CD4-positive, CD25-positive, alpha-beta regulatory T cell (primary cell): ENCODE data around the gene THOC6. TPM values are rescaled to one million over a fixed set of nuclear protein-coding genes. Genes with fewer than 3 reads are reported as not detected.
A peak's percentile ranks its signal among the peaks of the same experiment; 100 is the strongest.
"Not testable (repeated sequence)": the region's sequence is repeated elsewhere in the genome, so short reads cannot be mapped to it uniquely, and the experiment has no call there.

Experiments
- ATAC-seq, 2 donors: fragments of 150-1000 bp; cut with Tn5 transposase; one replicate each; pipeline ENCODE4 v1.10.0; 2021; ENCODE audit warnings: low read depth in 2 of 2, moderate number of reproducible peaks in 2 of 2, moderate library complexity in 1 of 2
- DNase-seq, 3 donors: peaks; one replicate each; pipeline versions ENCODE4 v3.0.0 to v3.0.0-alpha.2; 2012 to 2022; ENCODE audit warnings: mixed read lengths in 1 of 3
- H3K27ac ChIP-seq: one replicate; pipeline ENCODE4 v1.7.0; 2013; ENCODE audit warnings: mild to moderate bottlenecking, low read length; ENCODE audit not compliant: insufficient read depth, poor library complexity, severe bottlenecking
- H3K27me3 ChIP-seq: one replicate; pipeline ENCODE4 v1.7.0; 2013; ENCODE audit warnings: low read length; ENCODE audit not compliant: control insufficient read depth, insufficient read depth
- H3K36me3 ChIP-seq: one replicate; pipeline ENCODE4 v1.7.0; 2013; ENCODE audit warnings: mild to moderate bottlenecking, low read length, moderate library complexity; ENCODE audit not compliant: control insufficient read depth, insufficient read depth
- H3K4me1 ChIP-seq: 2 replicates; pipeline ENCODE4 v1.7.0; 2013; ENCODE audit warnings: mild to moderate bottlenecking, low read length; ENCODE audit not compliant: insufficient read depth, control insufficient read depth, poor library complexity, severe bottlenecking
- H3K4me3 ChIP-seq: one replicate; pipeline ENCODE4 v1.7.0; 2013; ENCODE audit warnings: low read depth, mild to moderate bottlenecking, low read length, moderate library complexity
- H3K9me3 ChIP-seq, 2 experiments: 1 replicate in 1 of 2; 2 replicates in 1 of 2; pipeline ENCODE4 v1.7.0; 2013; ENCODE audit warnings: low read length in 2 of 2, mild to moderate bottlenecking in 1 of 2, moderate library complexity in 1 of 2; ENCODE audit not compliant: control insufficient read depth in 2 of 2
- H3K27ac Mint-ChIP-seq, 3 donors: one replicate each; pipeline ENCODE4 v1.8.0; 2020 to 2022; ENCODE audit warnings: mild to moderate bottlenecking in 3 of 3, mixed read lengths in 3 of 3, moderate library complexity in 2 of 3
- H3K27me3 Mint-ChIP-seq: one replicate; pipeline ENCODE4 v1.8.0; 2022; ENCODE audit warnings: mild to moderate bottlenecking, mixed read lengths
- H3K36me3 Mint-ChIP-seq: one replicate; pipeline ENCODE4 v1.8.0; 2020; ENCODE audit warnings: mixed read lengths
- H3K4me1 Mint-ChIP-seq, 4 donors: one replicate each; pipeline ENCODE4 v1.8.0; 2020 to 2022; ENCODE audit warnings: mixed read lengths in 4 of 4, mild to moderate bottlenecking in 1 of 4
- H3K4me3 Mint-ChIP-seq, 4 donors: one replicate each; pipeline ENCODE4 v1.8.0; 2020 to 2022; ENCODE audit warnings: mild to moderate bottlenecking in 4 of 4, mixed read lengths in 4 of 4, moderate library complexity in 3 of 4
- H3K9me3 Mint-ChIP-seq, 7 donors: one replicate each; pipeline ENCODE4 v1.8.0; 2020 to 2022; ENCODE audit warnings: mixed read lengths in 7 of 7, mild to moderate bottlenecking in 3 of 7, moderate library complexity in 2 of 7
- polyA plus RNA-seq, 4 donors: library from polyadenylated mRNA; unstranded; fragments of 300-500 nt; fragmentation: Illumina TruSeq; gene quantifications; one replicate each; pipeline ENCODE4 v1.2.3, GENCODE V29; 2021
- total RNA-seq: library from RNA; stranded (reverse); gene quantifications from one replicate; pipeline ENCODE4 v1.2.3, GENCODE V29; 2022

Gene THOC6
- total and polyA plus RNA-seq, 5 donors from 2014 or later: 16.2 to 49.2 (median 39.4) TPM

DNA sequence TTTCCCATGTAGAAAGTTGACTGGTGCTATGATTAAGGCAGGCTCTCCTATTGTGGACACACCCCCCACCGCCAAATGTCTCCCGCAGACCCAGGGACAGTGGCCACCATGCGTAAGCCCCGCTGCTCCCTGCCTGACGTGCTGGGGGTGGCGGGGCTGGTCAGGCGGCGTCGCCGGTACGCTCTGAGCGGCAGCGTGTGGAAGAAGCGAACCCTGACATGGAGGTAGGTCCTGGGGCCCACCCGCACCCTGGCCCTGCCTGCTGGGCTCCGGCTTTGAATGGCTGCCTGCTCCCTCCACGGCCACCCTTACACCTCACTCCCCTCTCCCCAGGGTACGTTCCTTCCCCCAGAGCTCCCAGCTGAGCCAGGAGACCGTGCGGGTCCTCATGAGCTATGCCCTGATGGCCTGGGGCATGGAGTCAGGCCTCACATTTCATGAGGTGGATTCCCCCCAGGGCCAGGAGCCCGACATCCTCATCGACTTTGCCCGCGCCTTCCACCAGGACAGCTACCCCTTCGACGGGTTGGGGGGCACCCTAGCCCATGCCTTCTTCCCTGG is 26.2 kb downstream of the THOC6 start:
- no peak overlapping the region for H3K4me3 ChIP-seq
- H3K36me3 ChIP-seq: no peaks in the 10 kb centered on the region
- H3K9me3 ChIP-seq: no peaks in the 10 kb centered on the region
- H3K27ac ChIP-seq: no peak overlapping the region
- no peak for ATAC-seq
- H3K4me1 ChIP-seq: peaks cover 26% of the 10 kb centered on the region
- DNase-seq: no peak
- no peak overlapping the region for H3K27ac Mint-ChIP-seq
- H3K9me3 Mint-ChIP-seq: peaks cover 0 to 2% (median 0%) of the 10 kb centered on the region in 7 donors
- H3K4me1 Mint-ChIP-seq: peaks cover 0 to 33% (median 17%) of the 10 kb centered on the region in 4 donors
- peaks cover 17% of the 10 kb centered on the region for H3K27me3 Mint-ChIP-seq
- H3K27me3 ChIP-seq: no peaks in the 10 kb centered on the region
- peaks cover 10% of the 10 kb centered on the region for H3K36me3 Mint-ChIP-seq
- H3K4me3 Mint-ChIP-seq: peak overlapping the region in 1 of 4 donors; percentile 25

DNA sequence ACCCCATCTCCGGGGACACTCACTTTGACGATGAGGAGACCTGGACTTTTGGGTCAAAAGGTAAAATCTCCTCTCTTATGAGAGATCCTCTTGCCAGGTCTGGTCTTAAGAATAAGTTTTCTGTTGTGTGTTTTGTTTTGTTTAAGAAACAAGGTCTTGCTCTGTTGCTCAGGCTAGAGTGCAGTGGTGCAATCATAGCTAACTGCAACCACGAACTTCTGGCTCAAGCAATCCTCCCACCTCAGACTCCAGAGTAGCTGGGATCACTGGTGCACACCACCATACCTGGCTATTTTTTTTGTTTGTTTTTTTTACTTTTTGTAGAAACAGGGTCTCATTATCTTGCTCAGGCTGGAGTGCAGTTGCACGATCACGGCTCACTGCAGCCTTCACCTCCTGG is 26.7 kb downstream of the THOC6 start:
- H3K36me3 ChIP-seq: no peaks in the 10 kb centered on the region
- no peak for ATAC-seq
- no peak for DNase-seq
- no peak overlapping the region for H3K27ac Mint-ChIP-seq
- peaks cover 13% of the 10 kb centered on the region for H3K27me3 Mint-ChIP-seq
- no peaks in the 10 kb centered on the region for H3K27me3 ChIP-seq
- H3K36me3 Mint-ChIP-seq: peaks cover 14% of the 10 kb centered on the region
- peaks cover 0 to 34% (median 19%) of the 10 kb centered on the region in 4 donors for H3K4me1 Mint-ChIP-seq
- H3K4me3 ChIP-seq: no peak overlapping the region
- H3K4me1 ChIP-seq: peaks cover 26% of the 10 kb centered on the region
- H3K9me3 ChIP-seq: no peaks in the 10 kb centered on the region
- H3K4me3 Mint-ChIP-seq: peak overlapping the region in 1 of 4 donors; percentile 25
- H3K9me3 Mint-ChIP-seq: peaks cover 0 to 2% (median 0%) of the 10 kb centered on the region in 7 donors
- H3K27ac ChIP-seq: no peak overlapping the region

DNA sequence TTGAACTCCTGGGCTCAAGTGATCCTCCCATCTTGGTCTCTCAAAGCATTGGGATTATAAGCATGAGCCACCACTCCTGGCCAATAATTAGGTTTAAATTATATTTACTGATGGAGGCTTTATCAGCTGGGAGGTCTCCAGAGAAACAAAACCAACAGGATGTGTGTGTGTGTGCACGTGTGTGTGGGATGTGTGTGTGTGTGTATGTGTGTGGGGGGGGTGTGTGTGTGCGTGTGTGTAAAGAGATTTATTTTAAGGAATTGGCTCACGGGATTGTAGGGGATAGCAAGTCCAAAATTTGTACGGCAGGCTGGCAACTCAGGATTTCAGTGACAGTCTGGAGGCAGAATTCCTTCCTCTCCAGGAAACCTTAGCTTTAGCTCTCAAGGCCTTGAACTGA is 27.2 kb downstream of the THOC6 start:
- H3K4me3 ChIP-seq: no peak overlapping the region
- H3K36me3 ChIP-seq: no peaks in the 10 kb centered on the region
- ATAC-seq: no peak
- H3K36me3 Mint-ChIP-seq: peaks cover 14% of the 10 kb centered on the region
- peak overlapping the region in 1 of 3 donors; percentile 66 for H3K27ac Mint-ChIP-seq
- peaks cover 0 to 2% (median 0%) of the 10 kb centered on the region in 7 donors for H3K9me3 Mint-ChIP-seq
- DNase-seq: no peak
- no peaks in the 10 kb centered on the region for H3K9me3 ChIP-seq
- peaks cover 12% of the 10 kb centered on the region for H3K27me3 Mint-ChIP-seq
- H3K4me1 Mint-ChIP-seq: peaks cover 0 to 37% (median 21%) of the 10 kb centered on the region in 4 donors
- no peak overlapping the region for H3K27ac ChIP-seq
- H3K4me3 Mint-ChIP-seq: no peak overlapping the region
- H3K27me3 ChIP-seq: no peaks in the 10 kb centered on the region
- H3K4me1 ChIP-seq: peaks cover 24% of the 10 kb centered on the region

DNA sequence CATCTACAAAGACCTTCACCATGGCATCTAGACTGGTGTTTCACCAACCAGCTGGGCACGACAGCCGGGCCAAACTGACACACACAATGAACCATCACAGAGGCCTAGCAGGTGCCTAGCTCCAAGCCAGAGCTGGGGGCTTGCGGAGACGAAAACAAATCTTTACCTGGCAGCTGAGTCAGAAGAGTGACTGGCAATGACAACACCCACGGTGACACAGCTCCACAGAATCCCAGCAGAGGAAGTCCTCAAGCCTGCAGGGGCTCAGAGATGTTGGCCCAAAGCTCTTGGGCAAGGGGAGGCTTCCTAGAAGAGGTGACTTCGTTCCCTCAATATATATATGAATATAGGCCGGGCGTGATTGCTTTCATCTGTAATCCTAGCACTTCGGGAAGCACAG is 27.7 kb downstream of the THOC6 start:
- H3K36me3 ChIP-seq: no peaks in the 10 kb centered on the region
- Mint-ChIP-seq H3K4me1 (peaks cover 0 to 37% (median 21%) of the 10 kb centered on the region in 4 donors), H3K27me3 (peaks cover 12% of the 10 kb centered on the region), H3K9me3 (peaks cover 0 to 2% (median 0%) of the 10 kb centered on the region in 7 donors), H3K27ac (peak overlapping the region in 1 of 3 donors; percentile 89), H3K36me3 (peaks cover 14% of the 10 kb centered on the region), H3K4me3 (no peak overlapping the region)
- ATAC-seq (no peak), DNase-seq (no peak)
- no peaks in the 10 kb centered on the region for H3K9me3 ChIP-seq
- no peak overlapping the region for H3K27ac ChIP-seq
- no peaks in the 10 kb centered on the region for H3K27me3 ChIP-seq
- no peak overlapping the region for H3K4me3 ChIP-seq
- H3K4me1 ChIP-seq: peaks cover 22% of the 10 kb centered on the region

DNA sequence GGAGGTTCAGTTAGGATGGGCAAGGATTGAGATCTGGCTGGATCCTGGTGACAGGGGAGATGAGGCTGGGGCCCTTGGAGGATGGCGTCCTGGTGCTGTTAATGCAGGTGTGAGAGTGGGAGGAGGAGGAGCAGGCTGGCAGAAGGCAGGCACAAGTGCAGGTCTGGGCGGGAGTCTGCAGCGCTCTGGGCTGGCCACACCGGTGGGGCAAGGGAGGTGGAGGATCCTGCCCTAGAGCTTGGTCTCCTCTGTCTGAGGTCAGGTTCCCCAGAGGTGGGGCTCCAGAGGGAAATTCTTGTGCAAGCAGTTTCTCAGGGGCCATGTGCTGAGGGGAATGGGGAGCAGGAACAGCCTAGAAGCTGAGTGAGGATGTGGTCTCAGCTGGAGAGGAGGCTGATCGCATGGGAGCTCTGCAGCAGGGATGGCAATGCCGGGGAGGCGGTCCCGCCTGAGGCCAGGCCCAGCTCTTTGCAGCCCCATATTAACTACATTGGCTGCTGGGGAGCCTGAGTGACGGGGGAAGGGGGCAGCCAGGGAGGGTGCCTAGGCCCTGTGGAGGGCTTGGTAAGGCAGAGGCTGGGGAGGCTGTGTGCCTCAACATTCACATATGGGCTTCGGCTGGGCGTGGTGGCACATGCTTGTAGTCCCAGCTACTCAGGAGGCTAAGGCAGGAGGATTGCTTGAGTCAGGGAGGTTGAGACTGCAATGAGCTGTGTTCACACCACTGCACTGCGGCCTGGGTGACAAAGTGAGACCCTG is 28.9 kb downstream of the THOC6 start:
- H3K27ac Mint-ChIP-seq, H3K27me3 Mint-ChIP-seq: not testable (repeated sequence)

DNA sequence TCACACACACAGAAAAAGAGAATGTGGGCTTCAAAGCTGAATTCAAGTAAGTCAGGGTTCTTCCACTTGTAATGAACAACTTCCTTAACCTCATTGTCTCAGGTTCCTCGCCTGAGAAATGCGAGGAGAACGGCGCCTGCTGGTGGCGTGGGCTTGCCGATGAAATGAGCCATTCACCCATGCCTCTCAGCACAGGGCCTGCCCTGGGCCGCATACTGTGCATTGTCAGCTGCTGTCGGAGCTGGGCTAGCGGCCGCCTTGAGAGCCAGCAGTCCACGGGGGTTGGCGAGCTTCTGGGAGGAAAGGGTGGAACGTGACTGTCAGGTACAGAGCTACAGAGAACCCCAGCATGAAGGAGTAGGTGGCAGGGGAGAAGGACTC is 29.5 kb downstream of the THOC6 start:
- H3K36me3 ChIP-seq, H3K27me3 Mint-ChIP-seq, H3K27ac ChIP-seq, H3K4me3 Mint-ChIP-seq, H3K27me3 ChIP-seq, H3K9me3 Mint-ChIP-seq, H3K9me3 ChIP-seq, H3K4me3 ChIP-seq: not testable (repeated sequence)
- H3K4me1 ChIP-seq: peaks cover 29% of the 10 kb centered on the region
- Mint-ChIP-seq H3K36me3 (peaks cover 14% of the 10 kb centered on the region), H3K27ac (peak overlapping the region in 1 of 3 donors; percentile 1), H3K4me1 (peaks cover 0 to 39% (median 22%) of the 10 kb centered on the region in 4 donors)
- ATAC-seq: peak; percentile 60 to 63
- peak in 1 of 3 donors; percentile 28 for DNase-seq

More for the DNA sequence above, 28.9 kb downstream of the THOC6 start:
- H3K27me3 ChIP-seq, H3K9me3 ChIP-seq, H3K4me3 ChIP-seq, DNase-seq, H3K27ac ChIP-seq, H3K36me3 ChIP-seq, H3K9me3 Mint-ChIP-seq: not testable (repeated sequence)
- ATAC-seq: peak; percentile 47 to 50
- peak overlapping the region in 1 of 4 donors; percentile 82 for H3K4me3 Mint-ChIP-seq
- H3K4me1 ChIP-seq: peaks cover 23% of the 10 kb centered on the region
- peaks cover 14% of the 10 kb centered on the region for H3K36me3 Mint-ChIP-seq
- H3K4me1 Mint-ChIP-seq: peaks cover 0 to 40% (median 24%) of the 10 kb centered on the region in 4 donors

DNA sequence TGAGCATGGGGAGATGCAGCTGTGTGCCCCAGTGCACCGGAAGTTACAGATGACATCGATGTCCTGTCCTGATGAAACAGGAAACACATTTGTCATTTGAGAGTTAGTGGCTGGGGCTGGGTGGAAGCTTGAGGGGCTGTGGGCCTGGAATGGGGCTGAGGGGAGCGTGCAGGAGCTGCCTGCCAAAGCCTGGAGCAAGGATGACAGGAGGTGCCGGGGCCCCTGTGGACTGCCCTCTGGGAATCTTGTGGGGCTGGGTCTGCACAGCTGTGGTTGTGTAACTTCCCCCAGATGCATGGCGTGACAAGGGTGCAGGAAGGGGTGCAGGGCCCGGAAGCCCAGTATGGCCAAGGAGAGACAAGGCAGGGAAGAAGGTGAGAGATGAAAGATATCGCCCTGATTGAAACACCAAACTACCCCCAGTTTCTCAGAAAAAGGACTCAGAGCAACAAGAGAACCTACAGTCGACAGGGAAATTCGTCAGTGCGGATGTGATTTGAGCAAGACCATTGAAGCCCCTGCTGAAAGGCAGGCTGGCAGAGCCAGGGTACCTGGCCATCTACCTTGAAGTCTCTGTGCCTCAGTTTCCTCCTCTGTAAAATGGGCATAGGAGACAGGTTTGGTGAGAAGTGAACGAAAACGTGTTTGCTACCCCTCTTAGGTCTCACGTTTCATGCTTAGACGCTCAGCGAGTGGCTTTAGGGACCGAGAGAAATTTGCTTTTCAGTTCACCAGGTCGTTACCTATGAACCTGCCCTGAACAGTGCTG is 31.3 kb downstream of the THOC6 start:
- ATAC-seq (peak in 1 of 2 donors; percentile 15), DNase-seq (peak in 1 of 3 donors; percentile 77)
- Histone ChIP-seq H3K4me3 (no peak overlapping the region), H3K4me1 (peaks cover 39% of the 10 kb centered on the region), H3K27me3 (no peaks in the 10 kb centered on the region), H3K9me3 (no peaks in the 10 kb centered on the region), H3K27ac (no peak overlapping the region), H3K36me3 (no peaks in the 10 kb centered on the region)
- Mint-ChIP-seq H3K27me3 (no peaks in the 10 kb centered on the region), H3K36me3 (peaks cover 14% of the 10 kb centered on the region), H3K27ac (peak overlapping the region in 2 of 3 donors; percentile 82 to 97), H3K9me3 (no peaks in the 10 kb centered on the region), H3K4me3 (peak overlapping the region in 3 of 4 donors; percentile 44 to 82 (median 78)), H3K4me1 (peaks cover 0 to 44% (median 25%) of the 10 kb centered on the region in 4 donors)
